ENCODE results near the gene OAT.
A peak's percentile ranks its signal among the peaks of the same experiment; 100 is the strongest.

The OAT gene

DNA sequence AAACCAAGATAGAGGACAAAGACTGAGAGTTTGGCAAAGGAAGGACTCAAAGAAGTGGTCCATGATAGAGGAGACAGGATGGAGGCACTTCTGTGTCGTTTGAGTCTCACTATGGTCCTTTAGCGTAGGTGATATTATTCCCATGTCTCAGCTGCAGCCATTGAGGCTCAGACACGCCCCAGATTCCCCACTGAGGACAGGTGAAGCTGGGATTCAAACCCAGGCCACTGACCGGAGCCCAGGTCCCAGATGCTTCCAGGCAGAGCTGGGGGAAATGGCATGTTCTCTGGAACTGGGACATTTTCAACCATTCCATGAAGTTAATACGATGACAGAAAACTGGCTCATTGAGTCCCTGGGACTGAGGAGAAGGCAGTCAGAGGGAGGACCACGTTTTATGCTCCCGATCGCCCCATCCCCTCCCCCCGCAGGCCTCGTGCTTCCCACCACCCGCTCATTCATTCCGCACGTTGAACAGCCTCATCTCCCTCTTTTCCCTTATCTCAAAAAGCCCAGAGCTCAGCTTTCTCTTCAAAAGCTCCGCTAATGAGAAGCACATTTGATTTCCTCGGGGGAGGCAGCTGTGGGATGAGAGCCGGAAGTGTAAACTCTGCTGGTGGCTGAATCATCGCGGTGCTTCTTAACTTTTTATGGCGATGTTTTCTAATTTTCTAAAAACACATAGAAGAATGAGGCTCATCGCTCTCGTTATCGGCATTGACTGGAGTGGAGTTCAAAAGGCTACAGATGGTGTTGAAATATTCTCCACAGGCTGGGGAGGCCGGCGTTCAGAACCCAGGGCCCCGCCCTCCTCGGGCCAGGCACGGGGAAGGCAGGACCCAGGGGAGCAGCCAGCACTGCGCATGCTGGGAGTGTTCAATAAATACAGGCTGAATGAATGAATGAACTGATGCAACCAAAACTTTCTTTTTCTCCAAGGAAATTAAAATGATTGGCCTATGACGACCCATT is 64.0 kb downstream of the OAT start:
- peak in 5 of 58 donors; percentile 3 to 37 (median 25) for DNase-seq

DNA sequence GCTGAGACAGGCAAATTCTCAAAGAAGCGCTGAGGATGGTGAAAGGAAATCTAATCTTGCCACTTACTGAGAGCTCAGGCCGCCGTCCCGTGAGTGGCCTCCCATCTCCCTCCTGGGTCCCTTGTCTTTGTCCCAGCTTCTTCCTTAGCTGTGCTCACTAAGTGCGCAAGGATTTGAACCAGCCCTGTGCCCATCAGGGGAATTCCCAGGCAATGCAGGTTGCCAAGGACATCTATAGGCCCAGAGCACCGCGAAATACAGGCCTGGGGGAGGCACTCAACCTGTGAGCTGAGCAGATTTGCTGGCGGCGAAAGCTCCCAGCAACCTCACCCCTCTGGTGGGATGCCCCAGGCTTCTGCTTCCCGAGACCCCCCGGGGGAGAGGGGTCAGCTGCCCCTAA is 64.8 kb downstream of the OAT start:
- no peak for DNase-seq

DNA sequence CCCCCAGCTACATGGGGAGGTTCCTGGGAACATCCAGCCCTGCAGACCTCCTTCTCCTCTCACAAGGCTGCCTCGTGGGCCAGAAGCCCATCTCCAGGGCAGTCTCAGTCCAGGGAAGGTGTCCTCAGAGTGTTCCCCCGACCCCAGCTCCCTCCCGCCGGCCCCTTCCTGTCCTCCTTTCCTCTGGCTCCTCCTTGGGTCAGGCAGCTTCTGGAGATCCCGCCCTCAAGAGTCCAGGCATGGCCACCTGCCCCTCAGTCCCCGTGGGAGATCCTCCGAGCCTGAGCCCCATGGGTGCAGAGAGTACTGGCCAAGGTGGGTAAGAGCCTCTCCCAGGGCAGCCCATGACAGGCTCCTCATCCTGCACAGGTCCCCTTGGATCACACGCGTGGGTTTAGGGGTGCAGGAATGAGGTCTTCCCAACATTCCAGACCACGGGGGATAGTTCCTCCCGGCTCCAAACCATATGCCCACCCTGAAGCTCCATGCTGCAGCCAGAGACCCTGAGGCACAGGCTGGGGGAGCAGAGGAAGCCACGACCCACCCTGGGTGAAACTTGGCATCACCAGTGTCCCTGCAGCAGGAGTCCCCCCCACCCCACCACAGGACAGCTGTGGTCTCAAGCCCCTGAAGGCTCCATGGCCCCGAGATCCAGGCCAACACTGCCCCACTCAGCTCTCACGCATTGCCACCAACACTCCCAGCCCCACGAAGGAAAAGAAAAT is 65.5 kb downstream of the OAT start:
- no peak for DNase-seq

DNA sequence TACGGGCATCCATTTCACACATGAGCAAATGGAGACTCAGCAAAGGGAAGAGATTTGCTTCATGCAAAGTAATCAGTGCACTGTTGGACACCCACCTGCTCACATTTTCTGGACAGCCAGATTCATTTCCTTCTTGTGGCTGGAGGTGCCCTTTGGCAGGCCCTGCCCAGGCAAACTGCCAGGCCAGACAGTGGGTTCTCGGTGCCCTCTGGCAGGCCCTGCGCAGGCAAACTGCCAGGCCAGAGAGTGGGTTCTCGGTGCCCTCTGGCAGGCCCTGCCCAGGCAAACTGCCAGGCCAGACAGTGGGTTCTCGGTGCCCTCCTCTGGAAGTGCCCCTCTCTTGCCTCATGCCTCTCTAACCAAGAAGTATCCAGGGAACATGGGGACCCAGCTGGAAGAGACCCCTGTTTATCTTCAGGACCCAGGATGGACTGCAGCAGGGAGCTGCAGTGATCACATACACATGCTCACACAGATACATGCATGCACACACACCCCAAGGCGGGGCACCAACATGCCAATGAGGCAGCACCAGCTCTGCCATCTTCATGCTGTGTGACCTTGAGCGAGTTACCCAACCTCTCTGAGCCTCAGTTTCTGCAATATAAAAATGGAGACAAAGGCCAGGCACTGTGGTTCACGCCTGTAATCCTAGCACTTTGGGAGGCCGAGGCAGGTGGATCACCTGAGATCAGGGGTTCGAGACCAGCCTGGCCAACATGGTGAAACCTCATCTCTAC is 67.1 kb downstream of the OAT start:
- DNase-seq: peak in 3 of 58 donors; percentile 9 to 32 (median 22)

DNA sequence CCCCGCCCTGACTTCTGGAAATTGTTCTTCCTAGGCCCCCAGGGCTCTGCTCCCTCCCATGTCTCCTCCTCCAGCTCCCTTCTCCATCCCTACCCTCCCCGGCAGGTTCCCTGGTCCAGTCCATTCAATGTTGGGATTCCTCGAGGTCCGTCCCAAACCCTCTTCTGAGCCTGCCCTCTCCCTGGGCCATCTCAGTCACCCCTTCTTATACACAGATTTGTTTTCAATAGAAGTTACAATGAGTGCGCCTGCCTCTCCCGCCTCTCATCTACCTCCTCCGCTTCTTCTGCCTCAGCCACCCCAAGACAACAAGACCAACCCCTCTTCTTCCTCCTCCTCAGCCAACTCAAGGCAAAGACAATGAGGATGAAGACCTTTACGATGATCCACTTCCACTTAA is 67.9 kb downstream of the OAT start:
- DNase-seq: no peak

DNA sequence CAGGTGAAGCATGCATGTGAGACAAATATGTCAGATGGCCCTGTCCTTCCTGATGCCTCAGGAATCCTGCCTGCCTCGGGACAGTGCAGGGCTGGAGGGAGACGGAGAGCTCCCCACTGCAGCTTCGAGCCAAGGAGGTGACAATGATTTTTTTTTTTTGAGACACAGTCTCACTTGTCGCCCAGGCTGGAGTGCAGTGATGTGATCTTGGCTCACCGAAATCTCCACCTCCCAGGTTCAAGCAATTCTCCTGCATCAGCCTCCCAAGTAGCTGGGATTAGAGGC is 68.8 kb downstream of the OAT start:
- no peak for DNase-seq

DNA sequence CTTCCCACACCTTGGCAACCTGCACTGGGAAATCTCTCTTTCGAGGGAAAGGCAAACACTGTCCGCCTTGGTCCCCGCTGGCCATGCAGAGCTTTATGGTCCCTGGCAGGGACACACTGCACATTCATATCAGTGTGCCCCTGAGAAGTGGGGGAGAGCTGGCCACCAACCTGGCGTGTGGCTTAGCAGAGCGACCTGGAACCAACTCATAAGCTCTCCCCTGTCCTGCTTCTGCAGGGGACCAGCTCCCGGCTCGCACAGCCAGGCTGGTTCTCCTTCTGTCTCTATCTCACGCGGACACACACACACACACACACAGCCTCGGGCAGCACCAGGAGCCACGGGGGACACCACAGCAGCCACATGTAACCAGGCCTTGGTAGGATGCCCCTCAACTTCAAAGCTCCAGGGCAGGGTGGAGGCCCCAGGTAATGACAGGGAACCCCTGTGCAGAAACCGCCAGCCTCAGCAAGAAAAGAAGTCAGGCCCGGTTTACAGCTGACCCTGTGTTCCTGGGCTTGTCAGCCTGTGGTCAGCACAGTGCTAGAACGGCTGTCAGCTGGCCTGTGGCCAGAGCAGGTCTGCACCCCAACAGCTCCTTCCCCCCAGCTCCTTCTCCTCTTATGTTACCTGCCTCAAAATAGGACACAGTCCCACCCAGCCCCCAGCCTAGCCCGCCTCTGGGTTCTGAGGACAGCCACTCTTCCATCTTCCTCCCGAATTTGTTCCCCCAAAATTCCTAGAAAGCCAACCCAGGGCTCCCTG is 69.3 kb downstream of the OAT start:
- DNase-seq: no peak

DNA sequence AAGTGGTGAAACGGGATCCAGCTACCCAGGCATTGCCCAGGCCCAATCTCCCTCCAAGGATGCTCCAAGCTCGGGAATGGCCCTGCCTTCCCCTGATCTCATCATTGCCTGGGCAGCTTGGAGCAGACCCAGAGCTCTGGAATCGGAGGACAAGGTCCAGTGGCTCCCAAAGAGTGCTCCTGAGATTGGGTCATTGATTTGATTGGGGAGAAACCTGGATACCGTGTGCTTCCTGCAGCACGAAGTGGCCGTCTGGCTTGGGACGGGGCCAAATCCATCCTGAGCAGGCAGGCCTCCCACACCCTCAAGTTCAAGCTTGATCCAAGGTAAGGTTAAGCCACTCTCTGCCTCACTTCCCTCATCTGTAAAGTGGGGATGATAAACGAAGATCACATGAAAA is 69.9 kb downstream of the OAT start:
- no peak for DNase-seq

DNA sequence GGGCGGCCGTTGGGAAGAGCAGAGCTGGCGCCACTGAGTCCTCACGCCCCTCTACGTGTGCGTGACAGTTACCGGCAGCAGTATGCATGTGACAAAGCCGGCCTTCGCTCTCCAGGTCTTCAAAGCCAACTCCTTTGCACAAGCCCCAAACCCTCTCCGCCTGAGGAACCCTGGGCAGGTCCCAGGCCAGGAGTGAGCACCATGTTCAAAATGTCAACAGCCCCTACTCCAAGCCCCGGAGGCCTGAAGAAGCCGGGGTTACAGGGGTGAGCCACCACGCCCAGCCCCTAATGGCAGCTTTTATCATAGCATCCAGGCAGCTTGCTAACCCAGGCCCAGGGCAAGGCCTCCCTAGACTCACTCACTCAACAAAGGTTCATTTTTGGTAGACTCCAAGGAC is 70.8 kb downstream of the OAT start:
- DNase-seq: no peak
